D721Med (cell line): ENCODE measurements around the gene DPF3.

Source experiments
- DNase-seq: peaks from one replicate; pipeline ENCODE4 v3.0.0; 2011; ENCODE audit warnings: low spot score; ENCODE audit not compliant: insufficient read length
- FAIRE-seq: peaks from 2 replicates; lab custom pipeline; 2011; peaks lifted over from hg19 to GRCh38; lab: Jason Lieb, UNC
- TF ChIP-seq, protein P1 (sequence below): IDR thresholded peaks from 2 replicates; pipeline ENCODE4 v1.5.1; 2012; ENCODE audit warnings: mild to moderate bottlenecking, control low read depth; ENCODE audit not compliant: insufficient read depth; ENCODE audit errors: missing control alignments

Gene DPF3

DNA sequence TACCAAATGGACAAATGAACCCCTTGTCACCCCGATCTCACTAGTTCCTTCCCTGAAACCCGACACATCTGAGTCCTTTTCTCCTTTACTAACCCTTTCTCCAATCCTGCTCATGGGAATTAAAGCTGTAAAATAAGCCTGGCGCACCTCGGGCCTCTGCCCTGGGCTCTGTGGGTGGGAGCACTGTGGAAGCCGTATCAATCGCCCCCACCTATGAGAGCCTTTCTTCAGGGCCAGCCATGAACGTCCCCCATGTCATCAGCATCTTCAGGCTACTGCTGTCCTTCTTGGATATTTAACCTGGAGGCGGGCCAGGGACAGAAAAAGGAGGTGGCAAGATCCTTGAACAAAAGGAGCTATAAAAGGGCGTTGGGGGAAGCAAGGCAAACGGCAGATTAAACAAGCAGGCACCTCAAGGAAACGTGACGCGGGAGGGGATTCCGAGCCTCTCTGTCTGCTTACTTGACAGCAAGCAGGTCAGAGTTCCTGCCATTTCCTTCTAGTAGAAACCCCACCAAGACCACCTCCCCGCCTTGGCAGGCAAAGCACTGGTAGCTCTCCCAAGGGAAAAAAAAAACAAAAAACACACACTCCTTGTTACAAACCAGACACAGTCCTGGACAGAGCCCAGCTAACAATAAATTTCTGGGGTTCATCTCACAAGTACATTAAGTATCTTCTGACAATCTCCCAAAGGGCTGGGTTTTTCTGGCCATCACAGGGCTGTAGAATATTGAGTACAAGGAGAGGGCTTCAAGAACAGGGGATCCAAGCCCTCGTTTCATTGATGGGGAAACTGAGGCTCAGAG is 62.9 kb downstream of the DPF3 start:
- DNase-seq (no peak), FAIRE-seq (no peak)

DNA sequence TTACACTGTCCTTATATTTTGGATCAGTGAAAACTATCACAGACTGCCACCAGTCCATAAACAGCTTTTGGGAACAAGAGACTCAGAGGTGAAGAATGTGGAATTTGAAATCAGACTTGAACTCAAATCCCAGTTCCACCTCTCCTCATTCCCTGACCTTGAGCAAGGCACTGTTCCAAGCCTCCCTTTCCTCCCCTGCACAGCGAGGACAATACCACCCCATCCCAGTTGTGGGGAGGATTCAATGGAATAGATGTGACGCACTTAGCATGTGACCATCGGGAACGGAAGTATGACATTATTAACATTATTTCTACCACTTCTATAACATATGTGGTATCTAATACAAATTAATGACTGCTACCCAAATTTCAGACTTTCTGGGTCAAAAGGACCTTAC is 63.5 kb downstream of the DPF3 start:
- TF ChIP-seq, protein P1, sequence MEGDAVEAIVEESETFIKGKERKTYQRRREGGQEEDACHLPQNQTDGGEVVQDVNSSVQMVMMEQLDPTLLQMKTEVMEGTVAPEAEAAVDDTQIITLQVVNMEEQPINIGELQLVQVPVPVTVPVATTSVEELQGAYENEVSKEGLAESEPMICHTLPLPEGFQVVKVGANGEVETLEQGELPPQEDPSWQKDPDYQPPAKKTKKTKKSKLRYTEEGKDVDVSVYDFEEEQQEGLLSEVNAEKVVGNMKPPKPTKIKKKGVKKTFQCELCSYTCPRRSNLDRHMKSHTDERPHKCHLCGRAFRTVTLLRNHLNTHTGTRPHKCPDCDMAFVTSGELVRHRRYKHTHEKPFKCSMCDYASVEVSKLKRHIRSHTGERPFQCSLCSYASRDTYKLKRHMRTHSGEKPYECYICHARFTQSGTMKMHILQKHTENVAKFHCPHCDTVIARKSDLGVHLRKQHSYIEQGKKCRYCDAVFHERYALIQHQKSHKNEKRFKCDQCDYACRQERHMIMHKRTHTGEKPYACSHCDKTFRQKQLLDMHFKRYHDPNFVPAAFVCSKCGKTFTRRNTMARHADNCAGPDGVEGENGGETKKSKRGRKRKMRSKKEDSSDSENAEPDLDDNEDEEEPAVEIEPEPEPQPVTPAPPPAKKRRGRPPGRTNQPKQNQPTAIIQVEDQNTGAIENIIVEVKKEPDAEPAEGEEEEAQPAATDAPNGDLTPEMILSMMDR: no peak
- no peak for DNase-seq
- no peak for FAIRE-seq

More for the DNA sequence above, 62.9 kb downstream of the DPF3 start:
- TF ChIP-seq, protein P1: no peak

DNA sequence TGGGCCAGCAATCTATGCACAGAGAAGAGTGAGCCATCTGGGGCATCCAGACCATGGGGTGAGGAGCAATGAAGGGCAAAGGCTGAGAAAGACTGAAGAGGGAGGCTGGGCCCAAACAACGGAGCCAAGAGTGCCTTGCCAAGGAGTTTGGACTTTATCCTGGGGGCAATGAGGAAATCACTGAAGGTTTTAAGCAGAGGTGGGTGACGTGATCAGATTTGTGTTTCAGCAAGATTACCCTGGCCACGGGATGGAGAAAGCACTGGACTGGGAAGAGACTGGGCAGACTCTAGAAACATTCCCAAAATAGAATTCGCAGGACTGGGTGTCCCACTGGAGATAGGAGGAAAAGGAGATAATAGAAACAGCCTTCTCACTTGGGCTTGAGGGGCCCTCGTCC is 65.3 kb downstream of the DPF3 start:
- FAIRE-seq (no peak), DNase-seq (no peak)
- TF ChIP-seq, protein P1: no peak

DNA sequence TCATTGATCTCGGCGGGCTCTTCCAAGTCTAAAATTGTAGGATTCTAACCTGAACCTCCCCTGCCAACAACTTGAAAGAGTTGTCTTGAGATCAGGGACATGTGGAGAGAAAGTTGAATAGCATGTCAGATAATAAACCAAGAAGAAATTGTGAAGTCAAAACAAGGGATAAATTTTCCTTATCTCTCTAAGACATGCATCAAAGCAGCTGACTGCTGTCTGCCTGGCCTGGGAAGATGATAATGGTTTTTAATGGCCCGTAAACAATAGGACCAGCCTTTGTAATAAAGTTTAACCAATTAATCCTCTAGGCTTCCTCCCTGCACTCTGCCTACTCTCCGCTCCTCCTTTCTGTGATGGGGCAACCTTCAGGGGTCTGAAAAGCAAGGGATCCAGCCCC is 67.9 kb downstream of the DPF3 start:
- TF ChIP-seq, protein P1: no peak
- no peak for FAIRE-seq
- DNase-seq: no peak

DNA sequence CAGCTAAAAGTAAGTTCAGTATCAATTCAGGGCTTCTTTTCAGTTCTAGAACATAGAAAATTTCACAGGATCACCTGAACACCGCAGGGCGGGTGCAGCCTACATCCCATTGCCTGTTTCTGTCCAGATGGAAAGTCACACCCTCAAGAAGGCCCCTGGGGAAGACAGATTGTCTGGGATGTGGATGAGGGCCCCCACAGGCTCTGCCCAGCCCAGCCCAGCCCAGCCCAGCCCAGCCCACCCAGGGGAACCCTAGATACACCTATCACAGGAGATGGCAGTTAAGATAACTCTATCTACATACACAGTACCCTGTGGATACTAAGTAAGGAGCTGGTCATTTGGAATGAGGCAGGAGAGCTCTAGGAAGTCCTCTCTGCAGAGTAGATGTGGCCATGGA is 68.4 kb downstream of the DPF3 start:
- no peak for DNase-seq
- FAIRE-seq: no peak
- TF ChIP-seq, protein P1: no peak

DNA sequence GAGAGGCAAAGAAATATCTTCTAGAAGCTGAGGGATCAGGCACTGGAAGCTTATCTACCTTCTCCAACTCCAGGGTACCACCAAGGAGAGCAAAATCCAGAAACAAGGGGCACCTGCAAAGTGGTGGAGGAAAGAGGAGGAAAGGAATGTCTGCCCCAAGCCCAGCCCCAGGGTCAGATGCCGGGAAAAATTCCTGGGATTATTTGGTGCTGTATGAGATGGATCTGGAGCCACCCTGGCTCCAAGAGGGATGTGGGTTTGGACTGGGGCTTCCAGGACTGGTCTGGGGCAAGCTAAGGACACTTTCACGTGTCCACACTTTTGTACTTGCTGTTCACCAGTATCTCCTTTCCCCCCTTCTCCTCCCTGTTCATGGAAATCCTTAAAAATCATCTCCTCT is 69.8 kb downstream of the DPF3 start:
- no peak for FAIRE-seq
- TF ChIP-seq, protein P1: no peak
- no peak for DNase-seq

DNA sequence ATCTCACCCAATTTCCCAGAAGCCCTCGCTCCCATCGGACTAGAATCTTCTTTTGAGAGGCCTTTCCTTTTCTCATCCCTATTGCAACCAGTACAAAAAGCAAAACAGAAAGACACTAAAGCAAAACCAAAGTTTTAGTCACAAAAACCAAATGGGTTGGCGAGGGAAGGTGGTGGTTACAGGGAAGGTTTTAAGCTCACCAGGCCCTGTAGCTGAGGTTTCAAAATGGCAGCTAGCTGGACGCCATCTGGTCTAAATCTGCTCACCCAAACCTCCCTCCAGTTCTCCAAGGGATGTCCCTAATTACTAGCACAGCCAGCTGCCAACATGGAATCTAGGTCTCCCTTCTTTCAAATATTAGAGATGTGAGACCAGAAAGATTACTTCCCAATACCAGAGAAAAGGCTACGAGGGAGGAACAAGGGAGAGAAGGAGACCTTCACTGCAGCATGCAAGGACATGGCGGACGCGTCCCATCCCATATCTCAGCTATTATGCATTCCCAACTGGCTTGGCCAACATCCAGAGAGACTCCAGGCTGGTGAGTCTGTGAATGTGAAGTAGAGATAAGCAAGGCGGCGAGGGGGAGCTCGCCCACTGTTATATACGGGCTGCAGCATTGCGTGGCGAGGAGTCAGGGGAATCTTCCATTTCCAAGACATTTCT is 70.8 kb downstream of the DPF3 start:
- TF ChIP-seq, protein P1: no peak
- FAIRE-seq: no peak
- no peak for DNase-seq
